ENCODE measurements around the gene FAAP100.

FAAP100 gene

GRCh38 chr17:81492706-81493105 is 59.4 kb downstream of the FAAP100 start:
- no peak overlapping the region for H3K4me3 ChIP-seq (ENCODE audit: low read length)
- TF ChIP-seq CTCF (IDR thresholded peaks at IDR 0.05; ENCODE audit: insufficient read depth, low read depth, low read length, missing control alignments): no peak
- no peak for DNase-seq (ENCODE audit: low read depth)

- H3K4me3 ChIP-seq (ENCODE audit: low read length): no peak overlapping the region
- no peak for DNase-seq (ENCODE audit: low read depth)
- TF ChIP-seq CTCF (IDR thresholded peaks at IDR 0.05; ENCODE audit: insufficient read depth, low read depth, low read length, missing control alignments): no peak
Observed at GRCh38 chr17:81492202-81492601, 60.0 kb downstream of the FAAP100 start.

- no peak for TF ChIP-seq CTCF (IDR thresholded peaks at IDR 0.05; ENCODE audit: insufficient read depth, low read depth, low read length, missing control alignments)
- DNase-seq (ENCODE audit: low read depth): no peak
- no peak overlapping the region for H3K4me3 ChIP-seq (ENCODE audit: low read length)
Observed at GRCh38 chr17:81491761-81492160, 60.4 kb downstream of the FAAP100 start.

GRCh38 chr17:81491181-81491581 is 61.0 kb downstream of the FAAP100 start:
- H3K4me3 ChIP-seq (ENCODE audit: low read length): no peak overlapping the region
- TF ChIP-seq CTCF (IDR thresholded peaks at IDR 0.05; ENCODE audit: insufficient read depth, low read depth, low read length, missing control alignments): no peak
- DNase-seq (ENCODE audit: low read depth): no peak

GRCh38 chr17:81489998-81490992 is 61.9 kb downstream of the FAAP100 start:
- no peak for DNase-seq (ENCODE audit: low read depth)
- no peak overlapping the region for H3K4me3 ChIP-seq (ENCODE audit: low read length)
- TF ChIP-seq CTCF (IDR thresholded peaks at IDR 0.05; ENCODE audit: insufficient read depth, low read depth, low read length, missing control alignments): no peak

All from epithelial cell of esophagus (primary cell).